Measurements from ENCODE around the gene DGCR2.
"Not testable (repeated sequence)": the region's sequence is repeated elsewhere in the genome, so short reads cannot be mapped to it uniquely, and the experiment has no call there.

The DGCR2 gene

GRCh38 chr22:19057999-19058491 lies 64.2 kb downstream of the DGCR2 start:
- no peak for DNase-seq (ENCODE audit: low spot score in 2 of 2)
- in situ Hi-C loops (cut with MboI; ENCODE audit: low sequenced_read_pairs) = no loop called here
- no peaks in the 10 kb centered on the region for H3K4me1 ChIP-seq
- no peaks in the 10 kb centered on the region for H3K9me3 ChIP-seq
- no peak overlapping the region for H3K4me3 ChIP-seq
- H3K27me3 ChIP-seq (ENCODE audit: low read depth) = no peaks in the 10 kb centered on the region
- H3K36me3 ChIP-seq (replicated peaks) = peaks cover 44% of the 10 kb centered on the region

GRCh38 chr22:19057539-19057938 lies 64.7 kb downstream of the DGCR2 start:
- H3K4me1 ChIP-seq = no peaks in the 10 kb centered on the region
- in situ Hi-C loops (cut with MboI; ENCODE audit: low sequenced_read_pairs) = no loop called here

GRCh38 chr22:19056951-19057401 lies 65.2 kb downstream of the DGCR2 start:
- peaks cover 35% of the 10 kb centered on the region for H3K36me3 ChIP-seq (replicated peaks)
- in situ Hi-C loops (cut with MboI; ENCODE audit: low sequenced_read_pairs) = no loop called here
- no peaks in the 10 kb centered on the region for H3K4me1 ChIP-seq
- H3K9me3 ChIP-seq = no peaks in the 10 kb centered on the region
- no peak for DNase-seq (ENCODE audit: low spot score in 2 of 2)
- no peaks in the 10 kb centered on the region for H3K27me3 ChIP-seq (ENCODE audit: low read depth)
- no peak overlapping the region for H3K4me3 ChIP-seq

More at GRCh38 chr22:19057539-19057938, 64.7 kb downstream of the DGCR2 start:
- DNase-seq (ENCODE audit: low spot score in 2 of 2) = no peak
- Histone ChIP-seq H3K36me3 (replicated peaks) (peaks cover 41% of the 10 kb centered on the region), H3K4me3 (no peak overlapping the region), H3K27me3 (ENCODE audit: low read depth) (no peaks in the 10 kb centered on the region), H3K9me3 (no peaks in the 10 kb centered on the region)

DNA sequence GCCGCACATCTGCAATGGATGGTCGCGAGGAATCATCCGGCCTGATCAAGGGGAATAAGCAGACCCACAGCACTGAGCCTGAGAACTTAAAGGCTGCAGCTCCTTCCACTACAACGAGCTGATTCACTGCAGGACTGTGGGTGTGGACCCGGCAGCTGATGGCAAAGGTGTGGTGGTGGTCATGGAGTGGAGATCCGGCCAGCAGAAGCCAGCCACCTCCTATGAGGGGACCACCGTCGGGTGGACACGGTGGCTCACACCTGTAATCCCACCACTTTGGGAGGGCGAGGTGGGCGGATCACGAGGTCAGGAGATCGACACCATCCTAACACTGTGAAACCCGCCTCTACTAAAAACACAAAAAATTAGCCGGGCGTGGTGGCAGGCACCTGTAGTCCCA lies 66.4 kb downstream of the DGCR2 start:
- no peaks in the 10 kb centered on the region for H3K9me3 ChIP-seq
- no peaks in the 10 kb centered on the region for H3K4me1 ChIP-seq
- H3K36me3 ChIP-seq (replicated peaks) = peaks cover 27% of the 10 kb centered on the region
- DNase-seq (ENCODE audit: low spot score in 2 of 2) = no peak
- in situ Hi-C loops (cut with MboI; ENCODE audit: low sequenced_read_pairs) = no loop called here
- no peak overlapping the region for H3K4me3 ChIP-seq
- H3K27me3 ChIP-seq (ENCODE audit: low read depth) = no peaks in the 10 kb centered on the region

DNA sequence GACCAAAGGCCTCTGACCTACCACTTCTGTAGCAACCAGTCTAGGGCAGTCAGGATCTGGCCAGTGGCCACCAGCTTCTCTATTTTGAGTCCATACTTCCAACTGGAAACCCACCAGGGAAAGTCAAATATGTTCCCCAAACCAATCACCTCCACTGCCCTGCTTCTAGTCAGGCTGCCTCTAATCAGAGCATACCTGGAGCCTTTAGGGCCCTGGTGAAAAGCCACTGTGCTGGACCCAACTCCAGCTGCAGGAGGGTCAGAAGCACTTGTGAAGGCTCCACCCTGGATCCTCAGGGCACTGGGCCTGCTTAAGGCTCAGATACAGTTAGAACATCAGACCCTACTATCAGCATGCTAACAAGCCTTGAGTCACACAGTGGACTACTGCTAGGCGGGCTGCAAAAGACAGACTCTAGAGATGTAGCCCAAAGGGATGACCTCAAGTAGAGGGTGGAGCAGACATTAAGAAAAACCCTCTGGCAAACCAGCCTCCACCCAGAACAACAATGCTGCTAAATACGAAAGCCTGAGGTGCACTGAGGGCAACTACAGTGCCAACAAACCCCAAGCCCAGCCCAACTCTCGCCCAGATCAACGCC lies 69.2 kb downstream of the DGCR2 start:
- in situ Hi-C loops (cut with MboI; ENCODE audit: low sequenced_read_pairs) = no loop called here
- Histone ChIP-seq H3K4me3 (no peak overlapping the region), H3K36me3 (replicated peaks) (peaks cover 22% of the 10 kb centered on the region)

GRCh38 chr22:19051381-19052072 lies 70.7 kb downstream of the DGCR2 start:
- in situ Hi-C loops (cut with MboI; ENCODE audit: low sequenced_read_pairs) = no loop called here
- no peaks in the 10 kb centered on the region for H3K9me3 ChIP-seq

More for the DNA sequence above, 69.2 kb downstream of the DGCR2 start:
- Histone ChIP-seq H3K4me1 (no peaks in the 10 kb centered on the region), H3K27me3 (ENCODE audit: low read depth) (no peaks in the 10 kb centered on the region), H3K9me3 (no peaks in the 10 kb centered on the region)
- no peak for DNase-seq (ENCODE audit: low spot score in 2 of 2)

GRCh38 chr22:19050847-19051246 lies 71.4 kb downstream of the DGCR2 start:
- peaks cover 38% of the 10 kb centered on the region for H3K36me3 ChIP-seq (replicated peaks)
- H3K27me3 ChIP-seq (ENCODE audit: low read depth) = not testable (repeated sequence)

More at GRCh38 chr22:19051381-19052072, 70.7 kb downstream of the DGCR2 start:
- Histone ChIP-seq H3K36me3 (replicated peaks) (peaks cover 32% of the 10 kb centered on the region), H3K4me1 (no peaks in the 10 kb centered on the region), H3K27me3 (ENCODE audit: low read depth) (no peaks in the 10 kb centered on the region), H3K4me3 (no peak overlapping the region)
- DNase-seq (ENCODE audit: low spot score in 2 of 2) = no peak

DNA sequence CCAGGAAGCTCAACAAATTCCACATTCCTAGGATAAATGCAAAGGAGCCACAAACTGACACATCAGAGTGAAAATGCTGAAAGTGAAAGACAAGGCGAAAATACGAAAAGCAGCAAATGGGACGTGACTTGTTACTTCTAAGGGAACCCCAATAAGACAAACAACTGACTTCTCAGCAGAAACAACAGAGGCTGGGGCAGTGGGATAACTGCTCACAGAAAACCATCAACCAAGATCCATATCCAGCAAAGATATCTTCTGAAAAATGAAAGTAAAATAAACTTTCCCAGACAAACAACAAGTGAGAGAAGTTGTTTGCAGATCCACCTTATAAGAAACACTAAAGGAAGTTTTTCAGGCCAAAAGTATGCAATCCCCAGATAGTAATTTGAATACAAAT lies 72.1 kb downstream of the DGCR2 start:
- in situ Hi-C loops (cut with MboI; ENCODE audit: low sequenced_read_pairs) = no loop called here
- Histone ChIP-seq H3K27me3 (ENCODE audit: low read depth) (no peaks in the 10 kb centered on the region), H3K36me3 (replicated peaks) (peaks cover 45% of the 10 kb centered on the region), H3K4me3 (no peak overlapping the region), H3K9me3 (no peaks in the 10 kb centered on the region), H3K4me1 (no peaks in the 10 kb centered on the region)
- DNase-seq (ENCODE audit: low spot score in 2 of 2) = no peak

More at GRCh38 chr22:19050847-19051246, 71.4 kb downstream of the DGCR2 start:
- in situ Hi-C loops (cut with MboI; ENCODE audit: low sequenced_read_pairs); DNase-seq (ENCODE audit: low spot score in 2 of 2); H3K4me3 ChIP-seq; H3K9me3 ChIP-seq; H3K4me1 ChIP-seq: not testable (repeated sequence)

DNA sequence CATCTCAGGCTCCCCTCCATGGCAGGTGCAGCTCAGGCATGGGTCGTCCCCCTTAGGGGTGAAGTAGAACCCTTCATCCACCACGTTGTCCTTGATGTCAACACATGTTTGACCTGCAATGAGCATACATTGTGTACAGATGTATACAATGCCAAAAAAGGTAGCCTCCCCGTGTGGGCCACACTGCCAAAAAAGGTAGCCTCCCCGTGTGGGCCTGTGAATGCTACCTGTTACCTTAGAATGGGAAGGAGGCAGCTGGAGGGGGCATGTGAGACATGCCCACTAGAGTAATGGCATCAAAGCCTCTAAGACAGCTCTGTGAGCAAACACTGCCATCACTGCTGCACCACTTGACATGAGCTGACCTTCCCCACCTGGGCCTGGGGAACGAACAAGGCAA lies 73.7 kb downstream of the DGCR2 start:
- H3K4me1 ChIP-seq = no peaks in the 10 kb centered on the region
- H3K4me3 ChIP-seq = no peak overlapping the region
- peaks cover 53% of the 10 kb centered on the region for H3K36me3 ChIP-seq (replicated peaks)
- H3K9me3 ChIP-seq = no peaks in the 10 kb centered on the region
- in situ Hi-C loops (cut with MboI; ENCODE audit: low sequenced_read_pairs) = no loop called here
- DNase-seq (ENCODE audit: low spot score in 2 of 2) = no peak
- H3K27me3 ChIP-seq (ENCODE audit: low read depth) = no peaks in the 10 kb centered on the region

- Histone ChIP-seq H3K4me3 (no peak overlapping the region), H3K4me1 (no peaks in the 10 kb centered on the region), H3K9me3 (no peaks in the 10 kb centered on the region), H3K27me3 (ENCODE audit: low read depth) (no peaks in the 10 kb centered on the region), H3K36me3 (replicated peaks) (peaks cover 54% of the 10 kb centered on the region)
- in situ Hi-C loops (cut with MboI; ENCODE audit: low sequenced_read_pairs) = no loop called here
- DNase-seq (ENCODE audit: low spot score in 2 of 2) = no peak
Measured at GRCh38 chr22:19047993-19048392, 74.2 kb downstream of the DGCR2 start.

DNA sequence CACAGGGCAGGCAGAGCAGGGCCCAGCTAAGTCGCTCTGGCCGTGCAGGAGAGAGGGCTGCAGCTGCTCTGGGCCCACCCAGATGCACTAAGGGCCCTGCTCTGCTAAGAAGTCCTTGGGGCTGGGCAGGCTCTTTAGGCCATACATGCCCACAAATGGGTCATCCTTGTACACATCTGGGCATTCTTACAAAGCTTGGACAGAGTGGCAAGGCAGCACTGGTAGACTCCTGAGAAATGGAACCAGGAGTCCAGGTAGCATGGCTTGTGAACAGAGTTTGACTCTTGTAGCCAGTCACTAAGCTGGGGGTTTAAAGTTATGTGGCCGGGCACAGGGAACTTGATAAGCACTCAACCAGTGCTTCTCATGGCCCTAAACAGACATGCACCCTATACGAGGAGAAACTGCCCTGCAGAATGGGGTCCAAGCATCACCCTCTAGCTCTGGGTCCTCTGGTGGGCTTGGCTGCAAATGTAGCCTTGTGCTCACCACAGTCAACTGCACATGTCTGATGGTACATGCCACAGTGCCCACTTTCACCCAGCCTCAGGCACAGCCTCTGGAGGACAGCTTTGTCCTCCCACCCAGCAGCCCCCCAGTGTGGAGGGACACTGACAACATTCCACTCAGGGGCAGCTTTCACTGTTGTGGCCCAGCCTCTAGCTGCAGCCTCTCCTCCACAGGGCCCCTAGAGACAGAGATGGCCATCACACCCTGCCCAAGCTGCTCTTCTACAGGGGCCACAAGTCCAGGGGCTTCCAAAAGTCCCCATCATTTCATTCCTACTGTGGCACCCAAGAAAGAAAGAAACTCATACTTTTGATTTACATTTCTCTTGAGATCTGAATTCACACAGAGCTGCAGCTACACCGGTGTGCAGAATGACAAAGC lies 75.2 kb downstream of the DGCR2 start:
- peaks cover 54% of the 10 kb centered on the region for H3K36me3 ChIP-seq (replicated peaks)
- no peaks in the 10 kb centered on the region for H3K4me1 ChIP-seq
- no peaks in the 10 kb centered on the region for H3K9me3 ChIP-seq
- DNase-seq (ENCODE audit: low spot score in 2 of 2) = no peak
- no peak overlapping the region for H3K4me3 ChIP-seq
- in situ Hi-C loops (cut with MboI; ENCODE audit: low sequenced_read_pairs) = no loop called here
- no peaks in the 10 kb centered on the region for H3K27me3 ChIP-seq (ENCODE audit: low read depth)

DNA sequence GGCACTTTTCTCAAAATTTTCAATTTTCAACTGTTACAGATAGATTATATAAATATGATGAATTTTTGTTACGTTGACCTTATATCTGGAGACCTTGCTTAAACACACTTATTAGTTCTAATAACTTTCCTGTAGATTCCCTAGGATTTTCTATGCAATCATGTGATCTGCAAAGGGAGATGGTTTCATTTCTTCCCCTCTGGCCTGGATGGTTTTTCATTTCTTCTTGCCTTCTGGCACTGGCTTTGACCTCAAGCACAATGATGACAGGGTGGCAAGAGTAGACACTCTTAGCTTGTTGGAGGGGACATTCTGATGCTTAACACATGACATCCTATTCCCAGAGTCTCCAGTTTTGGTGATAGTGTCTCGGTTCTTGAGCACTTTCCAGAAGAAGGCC lies 75.9 kb downstream of the DGCR2 start:
- Histone ChIP-seq H3K9me3 (no peaks in the 10 kb centered on the region), H3K27me3 (ENCODE audit: low read depth) (no peaks in the 10 kb centered on the region), H3K4me3 (no peak overlapping the region), H3K4me1 (no peaks in the 10 kb centered on the region), H3K36me3 (replicated peaks) (peaks cover 54% of the 10 kb centered on the region)
- no peak for DNase-seq (ENCODE audit: low spot score in 2 of 2)
- in situ Hi-C loops (cut with MboI; ENCODE audit: low sequenced_read_pairs) = no loop called here

DNA sequence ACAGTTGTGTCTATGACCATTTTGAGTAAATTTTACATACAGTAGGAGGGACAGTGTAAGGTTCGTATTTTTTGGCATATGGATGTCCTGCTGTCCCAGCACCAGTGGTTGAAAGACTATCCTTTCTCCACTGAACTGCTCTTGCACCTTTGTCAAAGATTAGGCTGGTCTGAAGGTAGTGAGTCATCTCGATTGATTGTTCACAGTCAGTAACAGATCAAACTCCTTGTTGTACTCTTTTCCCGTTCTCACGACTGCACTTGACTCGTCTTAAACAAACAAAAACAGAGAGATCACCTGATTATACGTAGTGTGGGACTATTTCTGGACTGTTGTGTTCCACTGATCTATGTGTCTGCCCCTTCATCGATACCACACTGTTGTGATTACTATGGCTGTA lies 77.1 kb downstream of the DGCR2 start:
- no peaks in the 10 kb centered on the region for H3K27me3 ChIP-seq (ENCODE audit: low read depth)

GRCh38 chr22:19044381-19044780 lies 77.8 kb downstream of the DGCR2 start:
- Histone ChIP-seq H3K36me3 (replicated peaks) (peaks cover 59% of the 10 kb centered on the region), H3K27me3 (ENCODE audit: low read depth) (no peaks in the 10 kb centered on the region), H3K4me3 (no peak overlapping the region), H3K4me1 (no peaks in the 10 kb centered on the region), H3K9me3 (no peaks in the 10 kb centered on the region)
- in situ Hi-C loops (cut with MboI; ENCODE audit: low sequenced_read_pairs) = no loop called here
- no peak for DNase-seq (ENCODE audit: low spot score in 2 of 2)

More for the DNA sequence above, 77.1 kb downstream of the DGCR2 start:
- in situ Hi-C loops (cut with MboI; ENCODE audit: low sequenced_read_pairs) = no loop called here
- Histone ChIP-seq H3K4me1 (no peaks in the 10 kb centered on the region), H3K9me3 (no peaks in the 10 kb centered on the region), H3K36me3 (replicated peaks) (peaks cover 60% of the 10 kb centered on the region), H3K4me3 (no peak overlapping the region)
- no peak for DNase-seq (ENCODE audit: low spot score in 2 of 2)
